Uterus (tissue), 4 donors: ENCODE measurements around the gene ATAD3C. TPM values are rescaled to one million over a fixed set of nuclear protein-coding genes. Genes with fewer than 3 reads are reported as not detected.
"Not testable (repeated sequence)": the region's sequence is repeated elsewhere in the genome, so short reads cannot be mapped to it uniquely, and the experiment has no call there.

Experiments
- DNase-seq, 2 donors: peaks; one replicate each; pipeline ENCODE4 v3.0.0-alpha.2; 2019 to 2020
- H3K27ac ChIP-seq, 2 donors: fragments of 200-600 bp; sonication (generic); 1 replicate in 1 of 2; 2 replicates in 1 of 2; pipeline ENCODE4 v1.5.1; 2016 to 2018
- H3K27me3 ChIP-seq, 2 donors: fragments of 200-600 bp; sonication (generic); one replicate each; pipeline ENCODE4 v1.5.1; 2018 to 2019; ENCODE audit warnings: control low read depth in 1 of 2
- H3K36me3 ChIP-seq, 2 donors: fragments of 200-600 bp; sonication (generic); one replicate each; pipeline ENCODE4 v1.5.1; 2019; ENCODE audit warnings: control low read depth in 1 of 2
- H3K4me1 ChIP-seq, 2 donors: fragments of 200-600 bp; sonication (generic); one replicate each; pipeline ENCODE4 v1.5.1; 2018 to 2019; ENCODE audit warnings: control low read depth in 1 of 2
- H3K4me3 ChIP-seq, 2 donors: fragments of 200-600 bp; sonication (generic); 1 replicate in 1 of 2; 2 replicates in 1 of 2; pipeline ENCODE4 v1.5.1; 2018 to 2019; ENCODE audit warnings: mild to moderate bottlenecking in 1 of 2
- H3K9me3 ChIP-seq, 2 donors: fragments of 200-600 bp; sonication (generic); one replicate each; pipeline ENCODE4 v1.5.1; 2019; ENCODE audit warnings: control low read depth in 1 of 2
- CTCF ChIP-seq, 4 experiments: fragments of 200-600 bp in 2 of 4; fragments of 450-650 bp in 2 of 4; sonication (generic) in 2 of 4; IDR thresholded peaks; one replicate each; pipeline ENCODE4 v1.5.1; 2016 to 2019; ENCODE audit warnings: antibody characterized with exemption in 4 of 4, mild to moderate bottlenecking in 2 of 4, moderate library complexity in 1 of 4
- POLR2A ChIP-seq, 2 donors: fragments of 450-650 bp; IDR thresholded peaks; one replicate each; pipeline ENCODE4 v1.6.1; 2016; ENCODE audit warnings: antibody characterized with exemption in 2 of 2, mild to moderate bottlenecking in 1 of 2, moderate library complexity in 1 of 2
- intact Hi-C: fragments of 100-400 bp; cut with DNase I; formaldehyde crosslinking; loops from one replicate; pipeline ENCODE4 v1.15.1; 2023; ENCODE audit warnings: low total_unique reads
- total RNA-seq, 4 donors: library from RNA; depleted of rRNA in 3 of 4; stranded (reverse); fragments of >200 nt in 3 of 4; gene quantifications; one replicate each; pipeline versions ENCODE4 v1.1.0 to v1.2.4, GENCODE V29; 2014 to 2023
- donor health status: DM: yes; HTN: yes; CAD: no.

The ATAD3C gene
- total RNA-seq, 4 donors from 2014 or later = 0.77 to 3.8 (median 1.7) TPM; not detected in 1

DNA sequence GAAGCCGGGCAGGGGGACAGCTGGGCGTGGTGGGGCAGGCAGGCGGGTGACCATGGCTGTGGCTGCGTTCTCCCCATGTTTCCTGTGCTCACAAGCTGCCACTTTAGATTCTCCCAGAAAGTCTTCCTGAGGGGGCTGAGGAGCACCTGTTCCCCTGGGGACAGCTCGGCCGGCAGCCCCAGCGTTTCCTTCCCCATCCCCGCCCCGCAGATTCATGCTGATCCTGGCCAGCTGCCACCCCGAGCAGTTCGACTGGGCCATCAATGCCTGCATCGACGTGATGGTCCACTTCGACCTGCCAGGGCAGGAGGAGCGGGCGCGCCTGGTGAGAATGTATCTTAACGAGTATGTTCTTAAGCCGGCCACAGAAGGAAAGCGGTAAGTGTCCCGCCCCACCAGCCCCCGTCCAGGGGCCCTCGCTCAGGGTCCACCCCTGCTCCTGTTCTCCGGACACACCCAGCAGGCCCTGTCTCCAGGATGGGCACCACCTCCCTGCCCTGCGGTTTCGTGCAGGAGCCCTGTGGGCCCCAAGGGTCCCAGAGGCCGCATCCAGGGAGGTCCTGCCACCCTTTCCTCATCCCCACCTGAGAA, 11.1 kb downstream of the ATAD3C start:
- no peaks in the 10 kb centered on the region for H3K4me1 ChIP-seq
- no peak overlapping the region for H3K27ac ChIP-seq
- H3K4me3 ChIP-seq = no peak overlapping the region
- intact Hi-C loops = no loop called here
- no peaks in the 10 kb centered on the region for H3K36me3 ChIP-seq
- no peaks in the 10 kb centered on the region for H3K27me3 ChIP-seq
- DNase-seq = no peak
- no peaks in the 10 kb centered on the region for H3K9me3 ChIP-seq
- TF ChIP-seq CTCF (IDR thresholded peaks at IDR 0.05) = no peak
- TF ChIP-seq POLR2A (IDR thresholded peaks at IDR 0.05) = no peak

DNA sequence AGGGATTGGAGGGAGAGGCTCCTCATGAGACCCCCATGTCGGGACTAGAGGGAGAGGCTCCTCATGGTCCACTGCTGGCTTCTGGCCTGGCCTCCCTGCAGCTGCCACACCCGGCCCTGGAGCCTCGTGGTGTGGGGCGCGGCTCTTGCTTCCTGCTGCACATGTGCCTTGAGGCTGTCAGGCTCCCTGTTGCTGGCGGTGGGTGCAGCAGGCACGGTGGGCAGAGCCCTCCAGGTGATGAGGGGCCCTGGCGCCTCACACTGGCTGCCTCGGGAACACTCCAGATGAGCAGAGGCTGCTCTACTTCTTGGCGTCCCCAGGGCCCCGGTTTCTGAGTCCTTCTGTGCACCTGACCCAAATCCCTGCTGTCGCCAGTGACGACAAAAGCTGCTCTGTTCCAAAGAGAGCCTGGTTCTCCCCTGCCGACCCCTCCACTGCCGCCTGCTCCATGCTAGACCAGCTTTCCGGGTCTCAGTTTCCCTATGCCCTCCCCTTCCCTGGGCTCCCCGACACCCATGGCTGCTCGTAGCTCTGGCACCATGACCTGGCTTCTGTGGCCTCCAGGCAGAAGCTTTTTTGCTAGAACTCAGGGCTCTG, 12.3 kb downstream of the ATAD3C start:
- no peak for TF ChIP-seq CTCF (IDR thresholded peaks at IDR 0.05)
- TF ChIP-seq POLR2A (IDR thresholded peaks at IDR 0.05) = no peak
- intact Hi-C loops = no loop called here
- Histone ChIP-seq H3K27ac (no peak overlapping the region), H3K9me3 (no peaks in the 10 kb centered on the region), H3K27me3 (no peaks in the 10 kb centered on the region), H3K36me3 (no peaks in the 10 kb centered on the region), H3K4me1 (no peaks in the 10 kb centered on the region), H3K4me3 (no peak overlapping the region)
- DNase-seq = no peak

DNA sequence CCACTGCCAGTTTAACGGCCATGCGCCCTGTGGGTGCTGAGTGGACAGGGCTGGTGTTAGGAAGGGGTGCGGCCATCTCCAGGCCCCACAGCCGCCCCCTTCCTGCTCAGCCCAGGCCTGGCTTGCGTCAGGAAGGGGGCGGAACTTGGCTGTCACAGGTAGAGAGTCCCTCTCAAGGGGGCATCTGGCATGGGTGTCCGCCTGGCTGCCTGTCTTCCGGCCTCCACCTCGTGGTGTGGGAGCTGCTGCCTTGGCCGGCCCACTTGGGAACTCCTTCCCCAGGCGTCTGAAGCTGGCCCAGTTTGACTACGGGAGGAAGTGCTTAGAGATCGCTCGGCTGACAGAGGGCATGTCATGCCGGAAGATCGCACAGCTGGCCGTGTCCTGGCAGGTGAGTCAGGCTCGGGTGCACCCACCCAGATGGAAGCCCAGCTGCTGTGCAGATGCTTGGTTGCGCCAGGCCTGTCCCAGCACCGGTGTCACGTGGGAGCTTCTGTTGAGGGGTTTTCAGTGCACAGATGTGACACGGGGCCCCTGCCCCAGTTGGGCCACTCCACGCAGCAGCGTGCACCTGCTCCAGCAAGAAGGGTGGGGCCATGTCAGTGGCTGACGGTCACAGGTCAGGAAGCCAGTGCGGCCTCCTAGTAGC, 13.0 kb downstream of the ATAD3C start:
- no peaks in the 10 kb centered on the region for H3K27me3 ChIP-seq
- TF ChIP-seq POLR2A (IDR thresholded peaks at IDR 0.05) (no peak), CTCF (IDR thresholded peaks at IDR 0.05) (no peak)
- intact Hi-C loops = no loop called here
- H3K27ac ChIP-seq = no peak overlapping the region
- H3K36me3 ChIP-seq = no peaks in the 10 kb centered on the region
- no peak for DNase-seq
- H3K9me3 ChIP-seq = no peaks in the 10 kb centered on the region
- peak overlapping the region in 1 of 2 donors; percentile 6 for H3K4me3 ChIP-seq
- no peaks in the 10 kb centered on the region for H3K4me1 ChIP-seq

DNA sequence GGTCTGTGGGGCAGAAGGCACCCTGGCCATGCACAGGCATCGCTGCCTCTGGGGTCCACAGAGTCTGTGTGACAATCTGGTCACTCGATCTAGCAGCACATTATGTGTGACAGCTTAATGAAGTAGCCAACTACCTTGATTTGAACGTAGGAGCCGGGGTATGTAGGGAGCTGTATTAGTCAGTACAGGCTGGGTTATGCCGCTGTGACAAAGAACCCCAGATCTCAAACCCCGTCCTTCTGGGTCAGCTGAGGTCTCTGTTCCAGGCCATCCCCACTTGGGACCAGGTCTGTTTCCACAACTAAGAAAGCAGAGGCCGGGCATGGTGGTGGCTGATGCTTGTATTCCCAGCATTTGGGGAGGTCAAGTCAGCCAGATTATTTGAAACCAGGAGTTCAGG, 13.8 kb downstream of the ATAD3C start:
- intact Hi-C loops = no loop called here
- Histone ChIP-seq H3K9me3 (no peaks in the 10 kb centered on the region), H3K27ac (no peak overlapping the region), H3K36me3 (no peaks in the 10 kb centered on the region), H3K4me1 (no peaks in the 10 kb centered on the region), H3K4me3 (no peak overlapping the region), H3K27me3 (no peaks in the 10 kb centered on the region)
- no peak for DNase-seq
- TF ChIP-seq POLR2A (IDR thresholded peaks at IDR 0.05) (no peak), CTCF (IDR thresholded peaks at IDR 0.05) (no peak)

- H3K27ac ChIP-seq, H3K9me3 ChIP-seq, intact Hi-C loops, H3K4me3 ChIP-seq, H3K27me3 ChIP-seq, DNase-seq, H3K4me1 ChIP-seq, H3K36me3 ChIP-seq: not testable (repeated sequence)
Observed at GRCh38 chr1:1468196-1468985, 18.9 kb downstream of the ATAD3C start.
